H1 (cell line): ENCODE results near the gene CLEC16A. TPM values are rescaled to one million over a fixed set of nuclear protein-coding genes. Genes with fewer than 3 reads are reported as not detected.

ENCODE experiments used
- HDAC2 ChIP-seq, 2 experiments: fragments of 300-600 bp in 1 of 2; sonication (generic) in 1 of 2; IDR thresholded peaks; 2 replicates each; pipeline ENCODE4 v1.6.1; 2011 to 2012; ENCODE audit warnings: low read depth in 2 of 2, low read length in 2 of 2, mild to moderate bottlenecking in 2 of 2, moderate library complexity in 2 of 2, borderline replicate concordance in 1 of 2, inconsistent platforms in 1 of 2
- MAX ChIP-seq: IDR thresholded peaks from 2 replicates; pipeline ENCODE4 v1.6.1; 2012; ENCODE audit warnings: inconsistent platforms
- TEAD4 ChIP-seq: IDR thresholded peaks from 2 replicates; pipeline ENCODE4 v1.6.1; 2012; ENCODE audit warnings: low read depth, low read length, inconsistent platforms, mixed read lengths
- polyA plus RNA-seq, 7 experiments: library from polyadenylated mRNA; depleted of rRNA in 3 of 7; stranded (reverse) in 5 of 7; unstranded in 2 of 7; fragments of >200 nt in 5 of 7; fragments of 200-250 nt in 2 of 7; gene quantifications; 1 replicate in 5 of 7; 2 replicates in 1 of 7; 4 replicates in 1 of 7; pipeline versions ENCODE4 v1.2.1 to v1.2.3, GENCODE V29; 2011 to 2013; ENCODE audit warnings: missing spikeins in 2 of 7, mixed read lengths in 2 of 7
- total RNA-seq: library from RNA; stranded (reverse); fragmentation: NEBNext Ultra II Directional; extraction: Animal tissue kit (Norgen Biotek cat#: 25700); gene quantifications from 2 replicates; pipeline ENCODE4 v1.2.1, GENCODE V29; 2021

Gene CLEC16A
- total and polyA plus RNA-seq, 2 of the 8 experiments (the other 6 are each of a cell fraction or from before 2014, with no cell fraction given): 7.6 to 19.3 TPM

GRCh38 chr16:11201498-11202259, 257.3 kb downstream of the CLEC16A start (continued):
- TF ChIP-seq HDAC2 (IDR thresholded peaks at IDR 0.05; ENCODE audit: borderline replicate concordance in 1 of 2, low read depth in 2 of 2, low read length in 2 of 2) (0 out of 4 replicates have a peak, but pooled peaks of 1 of the 2 experiments have one; percentile 32), MAX (peak; percentile 88), TEAD4 (0 out of 2 replicates have a peak, but pooled peaks have one; percentile 5)
